Measurements from ENCODE around the gene FAS.

Gene FAS

GRCh38 chr10:88990384-88991160 is at the start of gene FAS:
TSS of gene FAS (plus strand) at chr10:88990798. CDS start at chr10:88990877, 79 bp downstream.
- DNase-seq (ENCODE audit: low read depth): peak; percentile 77

GRCh38 chr10:88941026-88941425 is 49.6 kb upstream of the FAS start:
- DNase-seq (ENCODE audit: low read depth): no peak

GRCh38 chr10:88943778-88944177 is 46.8 kb upstream of the FAS start:
- no peak for DNase-seq (ENCODE audit: low read depth)

GRCh38 chr10:88944813-88945212 is 45.8 kb upstream of the FAS start:
- no peak for DNase-seq (ENCODE audit: low read depth)

- DNase-seq (ENCODE audit: low read depth): no peak
These were observed 44.4 kb upstream of the FAS start for GRCh38 chr10:88946200-88946599.

GRCh38 chr10:88946965-88947590 is 43.5 kb upstream of the FAS start:
- no peak for DNase-seq (ENCODE audit: low read depth)

GRCh38 chr10:88949051-88949450 is 41.5 kb upstream of the FAS start:
- no peak for DNase-seq (ENCODE audit: low read depth)

- no peak for DNase-seq (ENCODE audit: low read depth)
These were observed 40.4 kb upstream of the FAS start for GRCh38 chr10:88949912-88950837.

- no peak for DNase-seq (ENCODE audit: low read depth)
These were observed 37.9 kb upstream of the FAS start, which contains the start of gene ACTA2 for GRCh38 chr10:88952647-88953111. TSS of gene ACTA2 (minus strand) at chr10:88952773. CDS start at chr10:88948930, 3,843 bp downstream.

GRCh38 chr10:88953662-88954061 is 36.9 kb upstream of the FAS start:
- no peak for DNase-seq (ENCODE audit: low read depth)

GRCh38 chr10:88954458-88955083 is 36.0 kb upstream of the FAS start:
- no peak for DNase-seq (ENCODE audit: low read depth)

GRCh38 chr10:88957381-88957780 is 33.2 kb upstream of the FAS start:
- no peak for DNase-seq (ENCODE audit: low read depth)

GRCh38 chr10:88958721-88959120 is 31.9 kb upstream of the FAS start:
- no peak for DNase-seq (ENCODE audit: low read depth)

- DNase-seq (ENCODE audit: low read depth): no peak
These were observed 29.8 kb upstream of the FAS start for GRCh38 chr10:88960802-88961201.

GRCh38 chr10:88961266-88961665 is 29.3 kb upstream of the FAS start:
- DNase-seq (ENCODE audit: low read depth): no peak

- DNase-seq (ENCODE audit: low read depth): no peak
These were observed 28.3 kb upstream of the FAS start for GRCh38 chr10:88962336-88962735.

GRCh38 chr10:88963318-88963717 is 27.3 kb upstream of the FAS start:
- DNase-seq (ENCODE audit: low read depth): no peak

- no peak for DNase-seq (ENCODE audit: low read depth)
These were observed 26.2 kb upstream of the FAS start for GRCh38 chr10:88964360-88964759.

- no peak for DNase-seq (ENCODE audit: low read depth)
These were observed 25.7 kb upstream of the FAS start for GRCh38 chr10:88964869-88965415.

GRCh38 chr10:88966797-88967196 is 23.8 kb upstream of the FAS start:
- DNase-seq (ENCODE audit: low read depth): no peak

- DNase-seq (ENCODE audit: low read depth): no peak
These were observed 22.2 kb upstream of the FAS start for GRCh38 chr10:88968391-88968790.
